ENCODE results near the gene WDR90.
"Not testable (repeated sequence)": the region's sequence is repeated elsewhere in the genome, so short reads cannot be mapped to it uniquely, and the experiment has no call there.

Gene WDR90

GRCh38 chr16:711084-711483, 61.9 kb downstream of the WDR90 start:
- DNase-seq, result no peak

- peak; percentile 52 for DNase-seq
Observed at GRCh38 chr16:711548-712320, 62.6 kb downstream of the WDR90 start.

GRCh38 chr16:712740-713250, 63.6 kb downstream of the WDR90 start:
- DNase-seq, result not testable (repeated sequence)

- no peak for DNase-seq
Observed at GRCh38 chr16:714079-714478, 64.9 kb downstream of the WDR90 start.

- DNase-seq, result peak; percentile 66
Observed at GRCh38 chr16:714558-715476, 65.7 kb downstream of the WDR90 start, which contains the start of gene METRN. METRN (plus strand) TSS chr16:715118; CDS start chr16:715290, 172 bp downstream.

- no peak for DNase-seq
Observed at GRCh38 chr16:715477-716199, 66.5 kb downstream of the WDR90 start.

- DNase-seq, result peak; percentile 36
Observed at GRCh38 chr16:716200-716568, 67.0 kb downstream of the WDR90 start.

- no peak for DNase-seq
Observed at GRCh38 chr16:716768-717325, 67.7 kb downstream of the WDR90 start.
